HG03354 (cell line): Measurements from ENCODE around the gene MLEC.

Experiments used
- ATAC-seq: cut with Tn5 transposase; IDR thresholded peaks from one replicate; pipeline ENCODE4 v1.9.1; 2021; ENCODE audit warnings: mild to moderate bottlenecking; ENCODE audit not compliant: unreplicated experiment, poor library complexity, severe bottlenecking

MLEC gene

GRCh38 chr12:120689397-120690082 lies 2.6 kb downstream of the MLEC start:
- ATAC-seq = no peak

GRCh38 chr12:120690083-120690450 lies 3.1 kb downstream of the MLEC start:
- ATAC-seq = no peak

- ATAC-seq = no peak
These were observed 4.0 kb downstream of the MLEC start for GRCh38 chr12:120690978-120691377.

- no peak for ATAC-seq
These were observed 5.6 kb downstream of the MLEC start for GRCh38 chr12:120692524-120693033.

GRCh38 chr12:120693848-120694247 lies 6.9 kb downstream of the MLEC start:
- ATAC-seq = no peak

- ATAC-seq = no peak
These were observed 9.7 kb downstream of the MLEC start for GRCh38 chr12:120696626-120697025.

- no peak for ATAC-seq
These were observed 10.4 kb downstream of the MLEC start for GRCh38 chr12:120697344-120697743.

- no peak for ATAC-seq
These were observed 11.7 kb downstream of the MLEC start for GRCh38 chr12:120698665-120699064.

GRCh38 chr12:120699553-120699952 lies 12.6 kb downstream of the MLEC start:
- ATAC-seq = no peak

GRCh38 chr12:120700886-120701285 lies 13.9 kb downstream of the MLEC start:
- ATAC-seq = no peak

GRCh38 chr12:120702637-120703036 lies 15.7 kb downstream of the MLEC start:
- ATAC-seq = no peak

- no peak for ATAC-seq
These were observed 16.5 kb downstream of the MLEC start for GRCh38 chr12:120703311-120703942.

GRCh38 chr12:120705618-120706017 lies 18.7 kb downstream of the MLEC start:
- ATAC-seq = no peak

- ATAC-seq = no peak
These were observed 19.1 kb downstream of the MLEC start for GRCh38 chr12:120706029-120706428.

- ATAC-seq = no peak
These were observed 21.7 kb downstream of the MLEC start for GRCh38 chr12:120708651-120709050.

- ATAC-seq = peak; percentile 87
These were observed 23.3 kb downstream of the MLEC start, which contains the start of gene UNC119B for GRCh38 chr12:120710031-120710804. UNC119B (plus strand) TSS chr12:120710458; CDS start chr12:120710475, 17 bp downstream.

- peak; percentile 8 for ATAC-seq
These were observed 23.9 kb downstream of the MLEC start for GRCh38 chr12:120710805-120711296.

GRCh38 chr12:120711411-120711810 lies 24.5 kb downstream of the MLEC start:
- ATAC-seq = no peak

- ATAC-seq = no peak
These were observed 25.7 kb downstream of the MLEC start for GRCh38 chr12:120712610-120713009.

GRCh38 chr12:120713861-120714482 lies 27.0 kb downstream of the MLEC start:
- peak; percentile 42 for ATAC-seq
